Camera-type eye (tissue), 1 donor: ENCODE results near the gene CCND2. TPM values are rescaled to one million over a fixed set of nuclear protein-coding genes. Genes with fewer than 3 reads are reported as not detected.

Source experiments
- total RNA-seq: library from RNA; depleted of rRNA; stranded (reverse); fragments of >200 nt; gene quantifications from one replicate; pipeline ENCODE4 v1.2.3, GENCODE V29; 2014

CCND2 gene
- 122 TPM for total RNA-seq

DNA sequence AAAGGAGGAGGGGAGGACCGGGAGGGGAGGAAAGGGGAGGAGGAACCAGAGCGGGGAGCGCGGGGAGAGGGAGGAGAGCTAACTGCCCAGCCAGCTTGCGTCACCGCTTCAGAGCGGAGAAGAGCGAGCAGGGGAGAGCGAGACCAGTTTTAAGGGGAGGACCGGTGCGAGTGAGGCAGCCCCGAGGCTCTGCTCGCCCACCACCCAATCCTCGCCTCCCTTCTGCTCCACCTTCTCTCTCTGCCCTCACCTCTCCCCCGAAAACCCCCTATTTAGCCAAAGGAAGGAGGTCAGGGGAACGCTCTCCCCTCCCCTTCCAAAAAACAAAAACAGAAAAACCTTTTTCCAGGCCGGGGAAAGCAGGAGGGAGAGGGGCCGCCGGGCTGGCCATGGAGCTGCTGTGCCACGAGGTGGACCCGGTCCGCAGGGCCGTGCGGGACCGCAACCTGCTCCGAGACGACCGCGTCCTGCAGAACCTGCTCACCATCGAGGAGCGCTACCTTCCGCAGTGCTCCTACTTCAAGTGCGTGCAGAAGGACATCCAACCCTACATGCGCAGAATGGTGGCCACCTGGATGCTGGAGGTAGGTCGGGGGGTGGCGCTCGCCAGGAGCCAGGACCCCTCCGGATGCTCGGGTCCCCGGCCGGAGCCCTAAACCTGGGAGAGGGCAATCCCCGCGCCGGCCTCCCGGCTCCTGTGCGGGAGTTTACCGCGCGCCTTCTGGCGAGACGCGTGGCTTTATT, at the start of gene CCND2:
Gene CCND2, plus strand, starts transcription at position 111 of the 744 bp plus-strand sequence. Its CDS starts 279 bp downstream, at position 390.

DNA sequence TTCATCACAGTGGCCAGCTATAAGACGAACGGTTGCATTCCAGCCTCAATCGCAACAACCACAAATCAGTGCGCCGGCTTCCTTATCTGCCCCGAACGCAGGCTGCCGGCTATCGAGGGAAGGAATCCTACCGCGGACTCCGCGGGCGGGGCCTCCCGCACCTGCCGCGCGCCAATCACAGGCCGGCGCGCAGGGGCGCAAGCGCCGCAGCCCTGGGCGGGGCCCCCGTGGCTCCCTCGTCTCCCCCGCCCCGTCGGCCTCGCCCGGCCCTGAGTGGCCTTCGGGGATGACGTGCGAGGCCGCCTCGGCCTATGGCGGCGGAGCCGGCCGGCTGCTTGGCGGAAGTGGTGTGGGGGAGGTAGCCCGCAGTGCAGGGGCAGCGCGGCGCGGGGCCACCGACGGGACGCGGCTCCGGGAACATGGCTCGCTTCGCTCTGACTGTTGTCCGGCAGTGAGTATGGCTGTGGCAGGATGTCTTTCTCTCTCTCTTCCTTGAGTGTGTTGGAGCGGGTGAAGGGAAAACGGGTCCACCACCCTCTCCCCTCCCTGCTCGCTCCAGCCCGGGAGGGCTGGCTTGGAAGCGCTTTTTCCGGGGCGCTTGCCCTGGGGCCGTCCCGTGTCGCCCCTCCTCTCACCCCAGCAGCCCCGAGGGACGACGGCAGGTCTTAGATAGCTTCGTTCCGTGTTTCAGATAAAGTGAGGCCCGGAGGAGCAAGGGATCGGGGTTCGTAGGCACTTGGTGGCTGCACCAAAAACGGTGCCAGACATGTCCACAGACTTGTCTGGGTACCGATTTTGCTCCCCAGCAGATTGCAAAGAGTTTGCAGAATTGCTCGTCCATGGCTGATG, 47.5 kb downstream of the CCND2 start, which contains the start of gene TIGAR:
Gene TIGAR, plus strand, starts transcription at position 361 of the 849 bp plus-strand sequence. Its CDS starts 59 bp downstream, at position 420.

Other genes starting within 250 kb of the CCND2 start
- gene TIGAR, start 47.5 kb downstream of the CCND2 start, total RNA-seq = 3.8 TPM
- 0.27 TPM for gene FGF23, start 106.0 kb downstream of the CCND2 start, total RNA-seq
- 1.8 TPM for gene FGF6, start 172.1 kb downstream of the CCND2 start, total RNA-seq